CD4-positive, alpha-beta T cell (primary cell): Measurements from ENCODE around the gene TNFRSF18. TPM values are rescaled to one million over a fixed set of nuclear protein-coding genes. Genes with fewer than 3 reads are reported as not detected.

Source experiments
- ATAC-seq: fragments of 200-7000 bp; cut with Tn5 transposase; one replicate; pipeline ENCODE4 v1.10.0; 2022; ENCODE audit warnings: mild to moderate bottlenecking; ENCODE audit not compliant: poor library complexity
- CTCF ChIA-PET: fragments of 350-600 bp; sonication (Branson Sonifier 250); formaldehyde crosslinking; loops from one replicate; lab custom pipeline; 2021; ENCODE audit warnings: antibody characterized with exemption, inconsistent platforms; lab: Charles Lee
- POLR2A ChIA-PET: fragments of 350-600 bp; sonication (Branson Sonifier 250); formaldehyde crosslinking; loops from one replicate; lab custom pipeline; 2021; ENCODE audit warnings: antibody characterized with exemption, inconsistent platforms; lab: Charles Lee
- DNase-seq, 14 experiments: peaks; one replicate each; pipeline ENCODE4 v3.0.0-alpha.2; 2013 to 2020; ENCODE audit warnings: mixed read lengths in 2 of 14
- H3K27ac ChIP-seq, 2 donors: one replicate each; pipeline versions ENCODE4 v1.5.1 to v1.7.0; 2013; ENCODE audit warnings: low read length in 2 of 2, low read depth in 1 of 2, mild to moderate bottlenecking in 1 of 2
- H3K27me3 ChIP-seq, 2 experiments: 1 replicate in 1 of 2; 2 replicates in 1 of 2; pipeline versions ENCODE4 v1.6.1 to v1.7.0; 2013; ENCODE audit warnings: low read length in 2 of 2, control low read depth in 1 of 2, mild to moderate bottlenecking in 1 of 2, moderate library complexity in 1 of 2; ENCODE audit not compliant: insufficient read depth in 2 of 2, control insufficient read depth in 1 of 2
- H3K36me3 ChIP-seq: one replicate; pipeline ENCODE4 v1.6.1; 2013; ENCODE audit warnings: low read length, control low read depth; ENCODE audit not compliant: insufficient read depth
- H3K4me1 ChIP-seq: one replicate; pipeline ENCODE4 v1.6.1; 2013; ENCODE audit warnings: low read length, control low read depth; ENCODE audit not compliant: insufficient read depth
- H3K4me3 ChIP-seq: one replicate; pipeline ENCODE4 v1.5.1; 2013; ENCODE audit warnings: mild to moderate bottlenecking, low read length, moderate library complexity
- H3K9me3 ChIP-seq, 2 experiments: 1 replicate in 1 of 2; 2 replicates in 1 of 2; pipeline versions ENCODE4 v1.6.1 to v1.7.0; 2013; ENCODE audit warnings: low read length in 2 of 2, mild to moderate bottlenecking in 2 of 2, control low read depth in 1 of 2, moderate library complexity in 1 of 2; ENCODE audit not compliant: control insufficient read depth in 1 of 2, insufficient read depth in 1 of 2
- H3K27ac Mint-ChIP-seq: one replicate; pipeline ENCODE4 v1.8.0; 2020; ENCODE audit warnings: mixed read lengths
- H3K27me3 Mint-ChIP-seq: one replicate; pipeline ENCODE4 v1.8.0; 2021; ENCODE audit warnings: mixed read lengths
- H3K36me3 Mint-ChIP-seq: one replicate; pipeline ENCODE4 v1.8.0; 2021; ENCODE audit warnings: low read depth, mixed read lengths
- H3K4me1 Mint-ChIP-seq: one replicate; pipeline ENCODE4 v1.8.0; 2021; ENCODE audit warnings: low read depth, mixed read lengths
- H3K4me3 Mint-ChIP-seq: one replicate; pipeline ENCODE4 v1.8.0; 2020; ENCODE audit warnings: mild to moderate bottlenecking, mixed read lengths
- H3K9me3 Mint-ChIP-seq: one replicate; pipeline ENCODE4 v1.8.0; 2020; ENCODE audit warnings: mixed read lengths
- intact Hi-C, 2 experiments: fragments of 100-400 bp; cut with DNase I in 1 of 2; cut with micrococcal nuclease in 1 of 2; formaldehyde crosslinking; loops; one replicate each; pipeline versions ENCODE4 v1.15.1 to v1.9.0; 2023 to 2025; cut with DNase I, micrococcal nuclease
- total RNA-seq, 174 experiments: library from RNA in 2 of 174; stranded (reverse) in 2 of 174; gene quantifications; one replicate each; pipeline ENCODE4 v1.2.3 and lab custom pipeline; 2021 to 2026
- TF ChIP-seq, protein P1 (sequence below): fragments of 200-600 bp; IDR thresholded peaks from one replicate; pipeline ENCODE4 v1.8.0; 2022; ENCODE audit warnings: antibody characterized with exemption, mild to moderate bottlenecking

Gene TNFRSF18
- total RNA-seq, 2 experiments from 2014 or later = 14.8 to 17.8 TPM

DNA sequence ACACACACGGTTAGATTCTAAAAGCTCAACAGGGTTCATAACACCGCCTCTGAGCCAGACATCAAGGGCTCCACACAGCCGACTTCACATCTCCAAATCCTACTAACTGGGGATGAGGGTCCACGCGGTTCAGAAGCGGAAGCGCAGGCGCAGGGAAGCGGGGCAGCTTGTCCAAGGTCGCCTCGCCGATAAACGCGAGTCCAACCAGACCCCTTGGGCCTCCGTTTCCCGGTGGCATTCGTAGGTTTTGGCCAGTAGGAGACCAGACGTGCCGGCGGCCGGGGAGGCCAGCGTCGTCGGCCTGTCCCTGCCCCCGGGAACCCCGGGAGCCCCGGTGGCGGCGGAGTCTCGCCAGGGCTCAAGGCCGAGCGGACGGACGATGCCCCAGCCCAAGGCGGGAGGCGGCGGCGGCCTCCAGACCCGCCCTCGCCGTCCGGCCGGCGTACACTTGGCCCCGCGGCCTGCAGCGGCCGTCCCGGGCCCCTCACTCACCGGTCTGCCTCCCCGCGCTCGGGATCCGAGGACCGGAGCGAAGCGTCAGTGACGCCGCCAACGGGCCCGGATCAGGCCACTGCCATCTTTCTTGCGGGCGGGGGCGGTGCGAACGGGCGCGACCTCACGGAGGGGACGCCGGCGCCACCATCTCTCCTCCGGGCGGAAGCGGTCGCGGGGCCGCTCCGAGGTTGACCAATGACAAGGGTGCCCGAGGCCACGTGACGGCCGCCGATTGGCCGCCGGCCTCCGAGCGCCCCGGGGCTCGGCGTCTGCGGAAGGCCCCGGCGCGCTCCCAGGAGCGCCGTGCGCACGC is 25.2 kb upstream of the TNFRSF18 start, which contains the start of gene SDF4:
SDF4 (minus strand) TSS at position 602 of the 808 bp plus-strand sequence. CDS start 3,229 bp downstream, outside the sequence.
- intact Hi-C loops = loop anchor here (1.0 to 2.0 kb wide), 4 partner anchors 42 to 176 kb away; partner anchors contain the start of genes C1orf159 (in 2 of the 2), MRPL20 (in 1 of the 2) and UBE2J2 (in 1 of the 2)
- CTCF ChIA-PET = interaction anchor here (2.3 kb wide), 1 partner anchor 110 kb away, joined by 8 read pairs; no protein-coding TSS in a partner anchor
- Histone ChIP-seq H3K4me1 (peaks cover 64% of the 10 kb centered on the region), H3K27me3 (no peaks in the 10 kb centered on the region), H3K9me3 (no peaks in the 10 kb centered on the region), H3K36me3 (peaks cover 35% of the 10 kb centered on the region), H3K27ac (peak within 1 kb of the TSS; percentile 44 to 87), H3K4me3 (peak within 1 kb of the TSS; percentile 88)
- peak within 1 kb of the TSS; percentile 96 for H3K4me3 Mint-ChIP-seq
- peak; percentile 92 to 99 (median 96) for DNase-seq
- no peaks in the 10 kb centered on the region for H3K9me3 Mint-ChIP-seq
- POLR2A ChIA-PET = interaction anchor here (0.7 to 2.5 kb wide), 6 partner anchors 16 to 273 kb away, joined by 3 to 9 read pairs (median 4); partner anchors contain the start of genes NOC2L and TTLL10
- H3K4me1 Mint-ChIP-seq = peaks cover 23% of the 10 kb centered on the region
- peak; percentile 96 for ATAC-seq
- H3K27me3 Mint-ChIP-seq = no peaks in the 10 kb centered on the region
- H3K27ac Mint-ChIP-seq = peak within 1 kb of the TSS; percentile 90
- TF ChIP-seq, protein P1, sequence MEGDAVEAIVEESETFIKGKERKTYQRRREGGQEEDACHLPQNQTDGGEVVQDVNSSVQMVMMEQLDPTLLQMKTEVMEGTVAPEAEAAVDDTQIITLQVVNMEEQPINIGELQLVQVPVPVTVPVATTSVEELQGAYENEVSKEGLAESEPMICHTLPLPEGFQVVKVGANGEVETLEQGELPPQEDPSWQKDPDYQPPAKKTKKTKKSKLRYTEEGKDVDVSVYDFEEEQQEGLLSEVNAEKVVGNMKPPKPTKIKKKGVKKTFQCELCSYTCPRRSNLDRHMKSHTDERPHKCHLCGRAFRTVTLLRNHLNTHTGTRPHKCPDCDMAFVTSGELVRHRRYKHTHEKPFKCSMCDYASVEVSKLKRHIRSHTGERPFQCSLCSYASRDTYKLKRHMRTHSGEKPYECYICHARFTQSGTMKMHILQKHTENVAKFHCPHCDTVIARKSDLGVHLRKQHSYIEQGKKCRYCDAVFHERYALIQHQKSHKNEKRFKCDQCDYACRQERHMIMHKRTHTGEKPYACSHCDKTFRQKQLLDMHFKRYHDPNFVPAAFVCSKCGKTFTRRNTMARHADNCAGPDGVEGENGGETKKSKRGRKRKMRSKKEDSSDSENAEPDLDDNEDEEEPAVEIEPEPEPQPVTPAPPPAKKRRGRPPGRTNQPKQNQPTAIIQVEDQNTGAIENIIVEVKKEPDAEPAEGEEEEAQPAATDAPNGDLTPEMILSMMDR = no peak
- peaks cover 35% of the 10 kb centered on the region for H3K36me3 Mint-ChIP-seq

DNA sequence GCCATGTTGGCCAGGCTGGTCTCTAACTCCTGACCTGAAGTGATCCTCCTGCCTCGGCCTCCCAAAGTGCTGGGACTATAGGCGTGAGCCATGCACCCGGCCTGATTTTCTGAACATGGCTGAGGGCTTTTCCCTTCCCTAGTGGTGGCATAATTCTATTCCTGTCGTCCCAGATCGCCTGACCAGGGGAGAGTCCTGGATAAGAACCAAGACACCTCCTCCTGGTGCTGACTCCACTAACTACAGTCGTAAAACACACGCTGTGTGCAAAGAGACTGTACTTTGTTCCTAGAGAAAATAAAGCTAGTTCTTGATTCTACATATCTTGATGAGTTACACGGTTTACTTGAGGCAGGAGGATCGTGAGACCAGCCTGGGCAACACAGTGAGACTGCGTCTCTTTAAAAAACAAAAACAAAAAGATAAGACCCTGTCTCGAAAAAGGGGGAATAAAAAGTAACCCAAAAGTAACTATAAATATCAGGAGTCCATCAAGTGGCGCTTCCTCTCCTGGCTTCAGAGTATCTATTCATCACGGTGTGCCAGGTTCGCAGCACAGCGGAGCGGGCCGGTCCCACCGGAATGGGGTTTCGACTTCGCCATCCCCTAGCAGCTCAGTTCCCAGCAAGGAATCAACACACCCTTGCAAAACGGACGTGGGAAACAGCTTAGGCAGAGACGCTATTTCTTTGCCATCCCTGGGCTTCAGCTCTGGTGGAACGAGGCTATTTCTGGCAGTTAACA is 24.4 kb upstream of the TNFRSF18 start:
- intact Hi-C loops = loop anchor here (1.0 to 2.0 kb wide), 2 partner anchors 42 to 114 kb away; partner anchors contain the start of genes C1orf159 (in 1 of the 2) and UBE2J2 (in 1 of the 2)
- H3K9me3 Mint-ChIP-seq = no peaks in the 10 kb centered on the region
- H3K4me1 Mint-ChIP-seq = peaks cover 23% of the 10 kb centered on the region
- H3K4me3 Mint-ChIP-seq = peak overlapping the region; percentile 96
- Histone ChIP-seq H3K9me3 (no peaks in the 10 kb centered on the region), H3K36me3 (peaks cover 42% of the 10 kb centered on the region), H3K27me3 (no peaks in the 10 kb centered on the region), H3K4me3 (peak overlapping the region; percentile 88), H3K27ac (peak overlapping the region; percentile 44 to 87), H3K4me1 (peaks cover 68% of the 10 kb centered on the region)
- ChIA-PET CTCF (interaction anchor here (2.3 kb wide), 1 partner anchor 109 kb away, joined by 8 read pairs; no protein-coding TSS in a partner anchor), POLR2A (interaction anchor here (0.7 to 2.5 kb wide), 5 partner anchors 15 to 272 kb away, joined by 3 to 9 read pairs (median 4); partner anchors contain the start of gene NOC2L)
- peak overlapping the region; percentile 90 for H3K27ac Mint-ChIP-seq
- no peak for ATAC-seq
- DNase-seq = peak in 1 of 14 experiments; percentile 30
- H3K36me3 Mint-ChIP-seq = peaks cover 41% of the 10 kb centered on the region
- TF ChIP-seq, protein P1 = no peak
- H3K27me3 Mint-ChIP-seq = no peaks in the 10 kb centered on the region

GRCh38 chr1:1229770-1230169 is 23.4 kb upstream of the TNFRSF18 start:
- CTCF ChIA-PET = interaction anchor here (2.3 kb wide), 1 partner anchor 108 kb away, joined by 8 read pairs; no protein-coding TSS in a partner anchor
- ATAC-seq = no peak
- Histone ChIP-seq H3K36me3 (peaks cover 51% of the 10 kb centered on the region), H3K4me1 (peaks cover 69% of the 10 kb centered on the region), H3K27ac (no peak overlapping the region), H3K27me3 (no peaks in the 10 kb centered on the region), H3K4me3 (no peak overlapping the region), H3K9me3 (no peaks in the 10 kb centered on the region)
- Mint-ChIP-seq H3K27ac (peak overlapping the region; percentile 14), H3K4me1 (peaks cover 23% of the 10 kb centered on the region), H3K9me3 (no peaks in the 10 kb centered on the region), H3K27me3 (no peaks in the 10 kb centered on the region), H3K36me3 (peaks cover 51% of the 10 kb centered on the region), H3K4me3 (peak overlapping the region; percentile 76)
- POLR2A ChIA-PET = interaction anchor here (1.0 kb wide), 1 partner anchor 12 kb away, joined by 3 read pairs; no protein-coding TSS in a partner anchor
- TF ChIP-seq, protein P1 = no peak
- DNase-seq = no peak
- intact Hi-C loops = loop anchor here in 1 of 2 experiments (2.0 kb wide), 1 partner anchor 113 kb away; the partner anchor contains the start of gene C1orf159
